MCF 10A (cell line): Measurements from ENCODE around the gene FAM193B. TPM values are rescaled to one million over a fixed set of nuclear protein-coding genes. Genes with fewer than 3 reads are reported as not detected.

Experiments
- BruUV-seq: library from RNA; stranded (reverse); fragments of 400-500 nt; replicated peaks from 2 replicates; lab custom pipeline; 2021; lab: Mats Ljungman, UMichigan
- CTCF ChIA-PET: fragments of 300-600 bp; sonication (Branson Sonifier 250); formaldehyde crosslinking; extraction: SDS; loops from one replicate; lab custom pipeline; 2021; ENCODE audit warnings: antibody characterized with exemption, inconsistent platforms; lab: Yijun Ruan, JAX
- POLR2A ChIA-PET: fragments of 300-600, 350-650 bp; sonication (Branson Sonifier 250); formaldehyde crosslinking; extraction: SDS; loops from one replicate; lab custom pipeline; 2020; ENCODE audit warnings: antibody characterized with exemption, inconsistent platforms; lab: Yijun Ruan, JAX
- DNase-seq: peaks from one replicate; pipeline ENCODE4 v3.0.0-alpha.2; 2018; ENCODE audit not compliant: unreplicated experiment
- H3K27ac Mint-ChIP-seq: one replicate; pipeline ENCODE4 v1.8.0; 2022; ENCODE audit warnings: mild to moderate bottlenecking, low read depth, mixed read lengths; ENCODE audit not compliant: unreplicated experiment
- H3K27me3 Mint-ChIP-seq: one replicate; pipeline ENCODE4 v1.8.0; 2022; ENCODE audit warnings: mixed read lengths; ENCODE audit not compliant: insufficient read depth, unreplicated experiment
- H3K36me3 Mint-ChIP-seq: one replicate; pipeline ENCODE4 v1.8.0; 2022; ENCODE audit warnings: mild to moderate bottlenecking, moderate library complexity, mixed read lengths; ENCODE audit not compliant: insufficient read depth, unreplicated experiment
- H3K4me1 Mint-ChIP-seq: one replicate; pipeline ENCODE4 v1.8.0; 2022; ENCODE audit warnings: mixed read lengths; ENCODE audit not compliant: insufficient read depth, unreplicated experiment
- H3K4me3 Mint-ChIP-seq: one replicate; pipeline ENCODE4 v1.8.0; 2022; ENCODE audit warnings: mild to moderate bottlenecking, moderate library complexity, mixed read lengths; ENCODE audit not compliant: unreplicated experiment
- H3K9me3 Mint-ChIP-seq: one replicate; pipeline ENCODE4 v1.8.0; 2022; ENCODE audit warnings: mixed read lengths; ENCODE audit not compliant: unreplicated experiment
- intact Hi-C: fragments of 100-400 bp; cut with micrococcal nuclease; formaldehyde crosslinking; loops from 2 replicates; pipeline ENCODE4 v1.14.1; 2022
- total RNA-seq: library from RNA; stranded (reverse); gene quantifications from 2 replicates; pipeline ENCODE4 v1.2.3, GENCODE V29; 2022
- TF ChIP-seq, protein P1 (sequence below): fragments of 200-600 bp; IDR thresholded peaks from one replicate; pipeline ENCODE4 v1.8.0; 2022; ENCODE audit warnings: antibody characterized with exemption, mild to moderate bottlenecking; ENCODE audit not compliant: unreplicated experiment

Gene FAM193B
- total RNA-seq, 1 experiment from 2014 or later, result 80.4 TPM

DNA sequence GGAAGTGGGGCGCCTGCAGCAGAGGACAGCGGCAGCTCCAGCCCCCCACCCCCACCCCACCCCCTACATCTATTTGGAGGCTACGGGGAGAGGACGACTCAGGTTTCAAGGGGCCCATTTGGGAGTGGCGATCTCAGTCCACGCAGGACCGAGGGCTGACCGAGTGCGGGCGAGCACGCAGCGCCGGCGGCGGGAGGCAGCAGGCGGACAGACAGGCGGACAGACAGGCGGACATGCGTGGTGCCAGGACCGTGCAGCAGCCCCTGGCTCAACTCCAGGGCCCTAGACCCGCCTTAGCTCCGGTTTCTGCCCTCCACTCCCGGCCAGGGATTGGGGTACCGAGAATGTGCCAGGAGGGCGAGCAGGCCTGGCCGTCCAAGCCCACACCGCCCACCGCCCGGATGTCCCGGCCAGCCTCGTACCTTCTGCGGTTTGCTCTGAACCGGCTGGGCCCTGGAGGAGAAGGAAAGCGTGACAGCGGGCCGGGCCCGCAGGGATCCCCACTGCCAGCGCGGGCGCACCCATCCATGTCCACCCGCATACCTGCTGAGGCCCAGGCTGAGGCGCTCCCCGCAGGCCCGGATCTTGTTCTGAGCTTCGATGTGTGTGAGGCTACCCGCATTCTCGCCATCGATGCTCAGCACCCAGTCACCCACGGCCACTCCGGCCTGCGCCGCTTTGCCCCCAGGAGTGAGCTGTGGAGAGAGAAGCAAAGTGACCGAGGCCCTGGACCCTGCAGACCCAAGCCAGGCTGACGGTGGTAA, 62.2 kb downstream of the FAM193B start:
- no peak overlapping the region for H3K4me3 Mint-ChIP-seq
- H3K27ac Mint-ChIP-seq, result peak overlapping the region; percentile 49
- no peaks in the 10 kb centered on the region for H3K9me3 Mint-ChIP-seq
- no TSS peak for BruUV-seq
- peaks cover 36% of the 10 kb centered on the region for H3K4me1 Mint-ChIP-seq
- CTCF ChIA-PET, result interaction anchor here (0.5 to 4.6 kb wide), 10 partner anchors 9 to 89 kb away, joined by 3 to 25 read pairs (median 6); no protein-coding TSS in a partner anchor
- POLR2A ChIA-PET, result interaction anchor here (0.5 to 1.7 kb wide), 5 partner anchors 9 to 72 kb away, joined by 3 to 4 read pairs (median 4); no protein-coding TSS in a partner anchor
- H3K36me3 Mint-ChIP-seq, result peaks cover 33% of the 10 kb centered on the region
- intact Hi-C loops, result no loop called here
- TF ChIP-seq, protein P1, sequence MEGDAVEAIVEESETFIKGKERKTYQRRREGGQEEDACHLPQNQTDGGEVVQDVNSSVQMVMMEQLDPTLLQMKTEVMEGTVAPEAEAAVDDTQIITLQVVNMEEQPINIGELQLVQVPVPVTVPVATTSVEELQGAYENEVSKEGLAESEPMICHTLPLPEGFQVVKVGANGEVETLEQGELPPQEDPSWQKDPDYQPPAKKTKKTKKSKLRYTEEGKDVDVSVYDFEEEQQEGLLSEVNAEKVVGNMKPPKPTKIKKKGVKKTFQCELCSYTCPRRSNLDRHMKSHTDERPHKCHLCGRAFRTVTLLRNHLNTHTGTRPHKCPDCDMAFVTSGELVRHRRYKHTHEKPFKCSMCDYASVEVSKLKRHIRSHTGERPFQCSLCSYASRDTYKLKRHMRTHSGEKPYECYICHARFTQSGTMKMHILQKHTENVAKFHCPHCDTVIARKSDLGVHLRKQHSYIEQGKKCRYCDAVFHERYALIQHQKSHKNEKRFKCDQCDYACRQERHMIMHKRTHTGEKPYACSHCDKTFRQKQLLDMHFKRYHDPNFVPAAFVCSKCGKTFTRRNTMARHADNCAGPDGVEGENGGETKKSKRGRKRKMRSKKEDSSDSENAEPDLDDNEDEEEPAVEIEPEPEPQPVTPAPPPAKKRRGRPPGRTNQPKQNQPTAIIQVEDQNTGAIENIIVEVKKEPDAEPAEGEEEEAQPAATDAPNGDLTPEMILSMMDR, result no peak
- H3K27me3 Mint-ChIP-seq, result no peaks in the 10 kb centered on the region
- DNase-seq, result no peak

DNA sequence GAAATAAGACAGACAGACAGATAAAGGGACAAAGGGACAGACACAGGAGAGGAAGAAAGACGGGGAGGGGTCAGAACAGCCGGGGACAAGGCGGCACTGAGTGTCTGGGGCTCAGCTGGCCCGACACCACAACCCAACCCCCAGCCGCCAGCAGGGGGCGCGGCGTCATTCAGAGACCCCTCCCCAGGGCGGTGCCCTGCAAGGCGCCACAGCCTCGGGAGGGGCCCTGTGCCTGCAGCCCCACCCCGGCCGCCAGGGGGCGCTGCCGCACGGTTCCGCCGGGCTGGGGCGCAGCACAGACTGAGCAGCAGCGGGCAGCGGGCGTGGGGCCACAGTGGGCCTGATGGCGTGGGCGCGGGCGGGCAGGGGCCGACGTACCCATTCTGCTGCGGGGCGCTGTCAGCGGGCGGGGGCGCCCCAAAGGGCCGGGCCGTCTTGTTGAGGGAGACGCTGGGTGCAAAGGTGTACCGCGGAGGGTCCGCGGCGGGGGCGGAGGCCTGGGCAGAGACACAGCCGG, 62.9 kb downstream of the FAM193B start:
- no TSS peak for BruUV-seq
- H3K9me3 Mint-ChIP-seq, result no peaks in the 10 kb centered on the region
- POLR2A ChIA-PET, result interaction anchor here (1.1 kb wide), 1 partner anchor 10 kb away, joined by 3 read pairs; no protein-coding TSS in a partner anchor
- CTCF ChIA-PET, result interaction anchor here (0.6 to 4.1 kb wide), 2 partner anchors 10 to 441 kb away, joined by 3 to 24 read pairs; no protein-coding TSS in a partner anchor
- no peak overlapping the region for H3K27ac Mint-ChIP-seq
- no peaks in the 10 kb centered on the region for H3K27me3 Mint-ChIP-seq
- H3K4me1 Mint-ChIP-seq, result peaks cover 36% of the 10 kb centered on the region
- peak; percentile 70 for DNase-seq
- H3K4me3 Mint-ChIP-seq, result no peak overlapping the region
- TF ChIP-seq, protein P1, result peak; percentile 98
- intact Hi-C loops, result no loop called here
- peaks cover 37% of the 10 kb centered on the region for H3K36me3 Mint-ChIP-seq

DNA sequence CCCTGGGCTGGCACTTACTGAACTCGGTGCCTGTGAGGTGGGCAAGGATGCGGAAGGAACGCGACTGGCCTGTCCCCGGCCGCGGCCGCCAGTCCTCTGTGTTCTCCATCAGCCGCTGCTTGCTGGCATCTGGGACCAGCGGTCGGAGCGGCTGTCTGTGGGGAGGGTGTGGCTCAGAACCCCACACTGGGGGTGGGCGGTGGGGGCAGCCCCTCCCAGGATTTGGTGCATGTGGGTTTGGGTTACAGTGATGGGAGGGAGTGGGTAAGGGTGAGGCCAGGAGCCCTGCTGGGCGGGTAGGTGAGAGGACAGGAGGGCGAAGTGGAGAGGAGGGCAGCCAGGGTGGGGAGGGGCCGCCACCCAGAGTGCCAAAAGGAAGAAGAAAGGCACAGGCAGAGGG, 63.4 kb downstream of the FAM193B start:
- no peaks in the 10 kb centered on the region for H3K27me3 Mint-ChIP-seq
- POLR2A ChIA-PET, result no interaction called here
- H3K4me3 Mint-ChIP-seq, result no peak overlapping the region

More for the DNA sequence above, 63.4 kb downstream of the FAM193B start:
- intact Hi-C loops, result no loop called here
- H3K27ac Mint-ChIP-seq, result no peak overlapping the region
- no peak for DNase-seq
- no TSS peak for BruUV-seq
- TF ChIP-seq, protein P1, result no peak
- CTCF ChIA-PET, result interaction anchor here (0.6 to 4.1 kb wide), 3 partner anchors 10 to 441 kb away, joined by 3 to 24 read pairs (median 3); no protein-coding TSS in a partner anchor
- H3K4me1 Mint-ChIP-seq, result peaks cover 31% of the 10 kb centered on the region
- H3K9me3 Mint-ChIP-seq, result no peaks in the 10 kb centered on the region
- peaks cover 37% of the 10 kb centered on the region for H3K36me3 Mint-ChIP-seq
